Fibroblast of skin of abdomen (primary cell): ENCODE results near the gene AJAP1.

Source experiments
- DNase-seq: peaks from one replicate; pipeline ENCODE4 v3.0.0-alpha.2; 2013

AJAP1 gene

GRCh38 chr1:4631321-4631720 lies 23.1 kb upstream of the AJAP1 start:
- DNase-seq: no peak

DNA sequence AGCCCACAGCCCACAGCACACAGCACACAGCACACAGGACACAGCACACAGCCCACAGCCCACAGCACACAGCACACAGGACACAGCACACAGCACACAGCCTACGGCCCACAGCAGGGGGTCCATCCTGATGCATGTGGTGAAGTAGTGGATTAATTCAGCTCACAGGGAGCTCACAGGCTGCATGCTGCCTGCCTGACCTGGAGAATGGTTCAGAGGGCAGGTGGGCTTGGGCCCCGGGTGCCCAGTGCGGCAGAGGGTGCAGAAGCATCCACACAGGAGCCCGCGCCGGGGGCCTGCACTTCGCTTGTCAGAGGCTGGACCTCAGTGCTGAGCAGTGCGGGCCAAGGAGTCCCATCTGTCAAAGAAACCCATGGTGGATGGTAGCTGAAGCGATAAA lies 21.1 kb upstream of the AJAP1 start:
- DNase-seq: no peak

DNA sequence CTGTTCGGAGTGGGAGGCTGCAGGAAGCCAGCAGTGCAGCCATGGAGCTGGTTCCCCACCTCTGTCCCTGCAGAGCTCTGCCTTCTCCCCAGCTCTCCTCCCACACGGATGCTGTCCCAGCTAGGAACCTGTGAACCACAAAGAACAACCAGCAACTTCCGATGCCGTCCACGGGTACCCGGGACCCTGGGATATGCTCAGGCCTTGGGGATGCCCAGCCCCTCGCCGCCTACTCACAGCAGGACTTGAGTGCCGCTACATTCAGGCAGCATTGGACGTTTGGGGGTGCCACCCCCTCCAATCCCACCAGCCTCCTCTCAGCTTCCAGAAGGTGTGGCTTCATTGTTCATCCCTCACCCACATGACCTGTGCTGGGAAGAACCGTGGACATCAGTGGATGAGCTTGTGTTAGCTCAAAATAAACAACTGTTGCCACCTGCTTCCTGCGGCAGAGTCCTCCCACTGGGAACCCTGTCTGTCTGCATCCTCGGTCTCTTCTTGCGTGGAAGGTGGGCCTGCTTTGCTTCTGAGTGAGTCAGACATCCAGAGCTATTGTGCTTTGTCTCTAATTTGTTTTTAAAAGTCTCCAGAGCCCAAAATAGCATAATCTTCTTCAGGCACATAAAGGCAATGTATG lies 20.1 kb upstream of the AJAP1 start:
- no peak for DNase-seq

GRCh38 chr1:4634793-4635406 lies 19.5 kb upstream of the AJAP1 start:
- no peak for DNase-seq

GRCh38 chr1:4636186-4636585 lies 18.2 kb upstream of the AJAP1 start:
- no peak for DNase-seq

DNA sequence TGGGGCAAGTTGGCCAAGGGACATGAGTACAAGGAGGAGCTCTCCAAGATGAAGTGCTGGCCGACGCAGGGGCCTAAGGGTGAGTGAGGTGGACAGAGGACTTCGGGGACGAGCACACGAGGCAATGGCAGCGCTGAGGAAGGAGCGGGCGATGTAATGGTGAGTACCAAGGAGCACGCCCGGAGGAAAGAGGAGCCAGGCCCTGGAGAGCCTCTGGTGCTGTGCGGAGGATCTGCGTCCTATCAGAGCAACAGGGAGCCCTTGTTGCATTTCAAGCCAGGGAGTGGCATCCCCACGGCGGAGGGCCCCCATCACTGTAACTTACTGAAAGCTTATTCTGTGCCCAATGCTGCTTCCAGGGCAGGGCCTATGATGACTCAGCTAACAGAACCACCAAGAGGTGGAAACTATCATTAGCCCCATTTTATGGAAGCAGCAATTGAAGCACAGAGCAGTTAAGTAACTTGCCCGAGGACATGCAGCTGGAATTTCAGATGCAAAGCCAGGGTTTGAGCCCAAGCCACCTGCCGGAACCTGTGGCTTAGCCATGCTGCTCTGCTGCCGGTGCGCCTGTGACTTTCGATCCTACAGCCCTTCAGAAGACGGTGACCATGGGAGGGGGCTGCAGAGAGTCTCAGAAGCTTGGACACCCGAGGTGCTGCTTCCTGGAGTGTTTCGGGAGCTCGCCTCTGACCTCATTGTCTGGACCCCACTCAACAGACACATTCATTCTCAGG lies 17.6 kb upstream of the AJAP1 start:
- no peak for DNase-seq

DNA sequence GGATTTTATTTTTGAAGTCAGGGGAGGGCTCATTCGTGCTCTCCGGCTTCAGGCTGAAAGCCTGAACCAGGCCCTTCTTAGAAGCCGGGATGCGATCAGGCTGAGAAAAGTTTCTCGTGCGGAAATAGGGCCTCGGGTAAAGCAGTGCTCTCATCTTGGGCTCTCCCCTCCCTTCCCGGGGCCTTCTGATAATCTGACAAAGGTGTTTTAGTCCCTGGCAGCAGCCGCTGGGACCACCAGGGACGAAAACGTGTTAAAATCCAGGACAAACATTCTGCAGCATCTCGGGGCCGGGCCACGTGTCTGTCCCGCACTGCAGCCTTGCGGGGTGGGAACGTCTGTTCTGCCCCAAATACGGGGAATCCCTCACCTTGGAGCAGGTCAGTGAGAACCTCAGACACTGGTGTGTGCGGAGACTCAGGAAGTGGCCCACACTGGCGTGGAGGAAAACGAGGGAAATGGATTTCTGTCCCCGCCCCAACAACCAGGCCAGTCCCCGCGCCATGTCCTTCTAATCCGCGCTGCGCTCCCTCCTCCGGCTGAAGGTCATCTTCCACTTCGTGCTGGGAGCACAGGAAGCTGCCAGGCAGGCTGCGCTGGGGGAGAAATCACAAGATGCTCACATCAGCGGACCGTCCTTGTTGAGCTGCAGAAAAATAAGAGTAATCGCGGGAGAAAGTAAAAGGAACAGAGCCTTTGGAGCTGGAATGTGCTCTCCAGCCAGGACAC lies 16.6 kb upstream of the AJAP1 start:
- no peak for DNase-seq

GRCh38 chr1:4638345-4638729 lies 16.1 kb upstream of the AJAP1 start:
- DNase-seq: no peak

DNA sequence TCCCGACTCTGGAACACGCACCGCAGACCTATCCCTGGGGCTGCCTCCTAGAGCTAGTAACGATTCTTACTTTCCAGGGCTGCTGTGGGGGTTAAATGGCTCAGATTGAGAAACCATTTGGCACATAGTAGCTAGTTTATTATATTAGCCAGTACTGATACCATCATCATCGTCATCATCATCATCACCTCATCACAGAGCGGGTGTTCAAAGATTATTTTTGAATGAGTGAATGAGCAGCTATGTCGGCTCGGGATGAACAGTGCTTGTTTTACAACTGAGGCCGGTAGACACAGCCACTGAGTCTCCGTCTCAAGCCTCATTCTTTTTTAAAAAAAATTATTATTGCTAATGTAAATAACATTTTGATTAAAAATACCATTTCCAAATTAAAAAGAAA lies 13.5 kb upstream of the AJAP1 start:
- no peak for DNase-seq

DNA sequence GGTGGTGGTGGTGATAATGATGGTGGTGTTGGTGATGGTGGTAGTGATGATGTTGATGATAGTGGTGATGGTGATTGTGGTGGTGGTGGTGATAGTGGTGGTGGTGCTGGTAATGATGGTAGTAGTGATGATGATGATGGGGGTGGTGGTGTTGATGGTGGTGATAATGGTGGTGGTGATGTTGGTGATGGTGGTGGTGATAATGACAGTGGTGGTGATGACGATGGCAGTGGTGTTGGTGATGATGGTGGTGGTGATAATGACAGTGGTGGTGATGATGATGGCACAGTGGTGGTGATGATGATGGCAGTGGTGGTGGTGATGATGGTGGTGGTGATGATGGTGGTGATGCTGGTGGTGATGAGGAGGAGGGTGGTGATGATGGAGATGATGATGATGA lies 7.0 kb upstream of the AJAP1 start:
- DNase-seq: no peak

DNA sequence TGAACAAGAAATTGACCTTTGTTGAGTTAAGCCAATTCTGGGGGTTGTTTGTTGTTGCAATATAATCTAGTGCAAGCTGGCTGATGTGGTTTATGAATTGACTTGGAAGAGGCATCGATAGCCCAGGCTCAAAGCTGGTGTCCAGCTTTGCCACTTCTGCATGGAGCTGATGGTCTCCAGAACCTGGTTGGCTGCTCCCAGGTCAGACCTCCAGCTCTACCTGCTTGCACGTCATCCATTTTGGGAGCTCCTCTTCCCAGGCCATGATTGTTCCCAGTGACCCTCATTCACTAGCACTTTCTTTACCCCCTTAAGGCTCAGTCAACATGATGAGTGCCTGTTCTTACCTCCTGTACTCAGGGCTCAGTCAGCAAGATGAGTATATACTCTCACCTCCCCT lies 5.8 kb upstream of the AJAP1 start:
- no peak for DNase-seq

DNA sequence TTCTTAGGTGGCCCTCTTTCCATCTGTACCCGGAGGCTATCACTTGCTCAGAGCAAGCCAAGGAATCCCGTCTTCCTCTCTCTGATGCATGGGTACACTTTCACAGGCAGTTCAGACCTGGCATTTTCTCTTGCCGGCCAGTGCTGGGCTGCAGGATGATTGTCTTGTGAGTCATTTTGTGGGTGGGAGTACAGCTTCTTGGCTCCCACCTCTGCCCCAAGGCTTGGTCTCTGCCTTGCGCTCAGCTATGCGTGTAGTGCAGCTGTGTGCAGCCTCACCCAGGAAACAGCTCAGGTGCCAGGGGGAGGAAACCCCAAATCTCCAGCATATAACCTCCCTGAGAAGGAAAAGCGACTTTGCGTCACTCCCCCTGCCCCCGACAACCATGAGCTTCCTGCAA lies 3.9 kb upstream of the AJAP1 start:
- peak; percentile 17 for DNase-seq

DNA sequence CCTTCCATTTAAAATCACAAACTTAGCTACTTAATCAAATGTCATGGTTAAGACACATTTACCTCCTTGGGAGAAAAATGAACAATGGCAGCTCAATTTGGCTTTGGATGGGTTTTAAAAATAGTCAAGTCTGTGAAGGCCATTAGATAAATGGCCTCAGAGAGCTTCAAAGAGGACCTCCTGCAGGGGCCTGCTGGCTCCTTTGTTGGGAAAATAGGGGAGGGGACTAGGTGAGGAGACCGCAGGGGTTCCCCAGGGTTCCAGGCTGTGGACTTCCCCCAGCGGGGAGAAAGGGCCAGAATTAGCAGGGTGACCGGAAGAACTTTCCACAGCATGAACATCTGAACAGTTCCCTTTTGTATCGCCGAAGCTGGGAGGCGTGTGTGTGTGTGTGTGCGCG lies 3.4 kb upstream of the AJAP1 start:
- no peak for DNase-seq

- DNase-seq: peak; percentile 28
Measured at GRCh38 chr1:4652631-4653327, 1.6 kb upstream of the AJAP1 start.

DNA sequence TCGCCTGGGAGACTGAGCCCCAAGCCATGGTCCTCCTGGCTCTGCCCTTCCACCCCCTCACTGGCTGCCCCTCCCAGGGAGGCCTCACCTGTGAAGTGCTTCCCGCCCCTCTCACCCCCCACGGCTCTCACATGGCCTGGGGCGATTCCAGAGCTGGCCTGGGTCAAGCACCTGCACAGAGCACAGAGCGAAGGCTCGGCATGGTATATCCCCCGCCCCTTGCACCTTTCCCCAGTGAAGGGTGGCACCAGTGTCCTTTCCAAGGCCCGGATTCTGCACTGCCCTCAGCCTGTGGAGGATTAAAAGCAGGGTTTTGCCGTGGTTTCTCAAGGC lies 1.1 kb upstream of the AJAP1 start:
- DNase-seq: no peak

DNA sequence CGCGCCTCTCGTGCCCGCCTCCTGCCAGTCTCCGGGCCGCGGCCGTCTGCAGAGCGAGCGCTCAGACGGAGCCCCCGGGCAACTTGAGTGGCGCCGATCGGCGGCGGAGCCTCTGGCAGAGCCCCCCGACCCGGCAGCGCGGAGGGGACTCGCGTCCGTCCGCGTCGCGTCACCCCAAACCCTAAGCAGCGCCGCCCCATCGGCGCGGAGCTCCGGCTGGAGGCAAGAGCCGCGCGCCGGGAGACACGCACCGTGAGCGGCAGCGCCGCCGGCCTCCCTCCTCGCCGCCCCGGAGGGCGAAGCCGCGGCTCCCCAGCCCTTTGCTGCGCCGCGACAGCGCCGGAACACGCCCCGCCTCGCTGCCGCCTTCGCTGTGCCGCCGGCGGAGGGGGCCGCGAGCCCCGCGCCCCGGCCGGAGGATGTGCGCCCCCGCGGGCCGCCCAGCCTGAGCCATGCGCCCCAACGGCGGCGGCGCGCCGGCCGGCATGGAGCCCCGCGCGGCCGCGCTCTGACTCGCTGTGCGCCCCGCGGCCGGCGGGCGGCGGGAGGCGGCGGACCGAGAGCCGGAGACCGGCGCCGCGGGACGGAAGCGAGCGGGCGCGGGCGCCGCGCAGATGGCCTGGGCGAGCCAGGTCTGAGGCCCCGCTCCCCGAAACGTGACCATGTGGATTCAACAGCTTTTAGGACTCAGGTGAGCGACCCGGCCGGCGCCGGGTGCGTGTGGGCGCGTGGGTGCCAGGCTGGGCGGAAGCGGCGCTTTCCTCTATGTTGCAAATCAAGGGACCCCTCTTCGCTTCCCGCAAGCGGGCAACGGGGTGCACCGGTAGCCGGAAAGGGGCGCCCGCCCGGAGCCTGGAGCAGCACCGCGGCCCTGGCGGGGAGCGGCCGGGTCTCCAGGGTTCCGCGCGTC lies 610 bp downstream of the AJAP1 start:
- no peak for DNase-seq

DNA sequence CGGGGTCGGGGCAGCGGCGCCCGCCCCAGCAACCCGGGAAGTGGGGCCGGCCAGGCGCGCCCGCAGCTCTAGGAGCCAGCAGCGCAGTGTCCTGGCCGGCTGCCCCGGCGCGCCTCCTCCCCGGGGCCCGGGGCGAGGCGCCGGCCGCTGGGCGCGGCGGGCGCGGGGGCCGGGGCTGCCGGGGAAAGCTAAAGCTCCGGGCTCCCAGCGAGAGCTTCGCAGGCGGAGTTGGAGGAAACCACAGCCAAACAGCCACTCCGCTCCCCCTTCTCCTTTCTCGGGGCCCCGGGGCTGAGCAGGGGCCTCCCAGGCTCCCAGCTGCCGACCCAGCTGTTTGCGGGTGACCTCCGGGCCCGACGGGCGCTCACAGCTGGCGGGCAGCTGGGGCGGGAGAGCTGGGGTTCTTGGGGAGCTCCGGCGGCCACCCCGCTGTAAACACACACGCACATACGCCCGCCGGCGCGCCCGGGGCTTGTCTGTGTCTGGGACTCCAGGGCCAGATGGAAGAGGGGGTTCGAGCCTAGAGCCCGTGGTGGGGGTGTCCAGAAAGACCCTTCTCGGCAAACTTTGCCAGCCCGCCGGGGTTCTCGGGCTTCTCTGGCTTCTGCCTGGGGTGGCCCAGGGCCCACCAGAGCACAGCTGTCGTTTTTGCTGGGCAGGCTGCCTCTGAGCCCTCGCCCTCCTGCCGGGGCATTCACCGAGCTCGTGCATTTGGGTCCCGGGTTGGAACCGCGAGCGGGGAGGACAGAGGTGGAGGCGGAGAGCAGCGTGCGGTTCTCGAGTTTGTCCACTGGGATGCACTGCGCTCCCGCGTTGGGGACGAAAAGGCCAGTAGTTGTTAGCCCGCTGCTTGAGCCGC lies 1.5 kb downstream of the AJAP1 start:
- DNase-seq: peak; percentile 51

DNA sequence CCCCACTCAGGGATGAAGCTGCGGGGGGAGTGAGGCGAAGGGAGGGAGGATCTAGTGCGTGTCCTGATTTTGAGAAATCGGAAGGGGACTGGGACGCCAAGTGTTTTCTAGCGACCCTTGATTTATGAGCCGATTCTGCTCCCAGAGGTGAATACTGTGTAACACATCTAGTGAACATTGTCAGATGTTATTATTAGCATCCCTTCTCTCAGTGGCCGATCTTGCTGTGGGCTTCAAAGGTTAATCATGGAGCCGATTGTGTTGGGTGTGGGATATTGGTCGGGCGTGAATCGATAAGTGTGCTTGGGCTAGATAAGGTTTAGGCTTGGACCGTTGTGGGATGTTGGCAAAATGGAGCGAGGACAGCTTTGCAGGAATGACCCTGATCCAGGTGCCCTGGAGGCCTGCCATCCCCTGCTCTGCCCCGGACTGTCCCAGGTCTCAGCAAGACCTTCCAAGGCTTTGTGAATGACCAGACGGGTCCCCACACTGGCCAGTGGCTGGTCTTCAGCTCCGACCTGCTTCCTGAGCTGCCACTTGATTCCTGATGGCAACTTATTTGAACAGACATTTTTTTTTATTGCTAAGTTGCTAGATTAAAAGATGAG lies 2.2 kb downstream of the AJAP1 start:
- no peak for DNase-seq

- DNase-seq: no peak
Measured at GRCh38 chr1:4657244-4657789, 2.9 kb downstream of the AJAP1 start.

DNA sequence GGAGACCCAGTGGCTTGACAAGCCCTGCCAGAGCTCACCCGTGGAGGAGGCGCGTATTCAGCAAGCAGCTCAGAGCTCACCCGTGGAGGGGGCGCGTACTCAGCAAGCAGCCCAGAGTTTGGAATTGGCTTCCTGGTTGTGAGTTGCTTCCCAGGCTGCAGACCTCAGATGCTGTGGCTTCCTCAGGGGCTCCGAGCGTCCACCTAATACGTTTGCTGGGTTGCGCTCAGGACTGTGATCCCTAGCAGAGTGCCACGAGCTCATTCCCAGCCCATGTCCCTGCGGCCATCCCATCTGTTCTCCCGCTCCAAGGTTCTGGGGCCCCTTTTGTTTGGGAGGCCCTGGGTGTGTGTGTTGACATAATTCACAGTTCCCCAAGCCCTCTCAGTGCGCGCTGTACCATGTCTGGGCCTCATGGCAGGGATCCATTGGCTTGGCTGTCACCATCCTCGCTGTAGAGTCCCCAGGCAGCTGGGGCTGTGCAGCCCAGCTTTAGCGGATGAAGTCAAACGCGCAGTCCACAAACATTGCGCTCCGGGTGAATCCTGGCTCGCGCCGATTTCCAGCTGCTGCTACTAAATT lies 3.6 kb downstream of the AJAP1 start:
- no peak for DNase-seq
